NT2/D1 (cell line): ENCODE measurements around the gene TRIM15.
"Not testable (repeated sequence)": the region's sequence is repeated elsewhere in the genome, so short reads cannot be mapped to it uniquely, and the experiment has no call there.

Source experiments
- DNase-seq: peaks from one replicate; pipeline ENCODE4 v3.0.0-alpha.2; 2011; ENCODE audit warnings: low read depth, low spot score
- H3K27me3 ChIP-seq: 2 replicates; pipeline ENCODE4 v1.6.0; 2011; ENCODE audit warnings: mild to moderate bottlenecking; ENCODE audit not compliant: insufficient read length, insufficient read depth
- H3K36me3 ChIP-seq: 2 replicates; pipeline ENCODE4 v1.6.1; 2011; ENCODE audit warnings: mild to moderate bottlenecking, low read length, mixed read lengths; ENCODE audit not compliant: insufficient read depth, insufficient read length
- H3K4me1 ChIP-seq: 2 replicates; pipeline ENCODE4 v1.5.1; 2011; ENCODE audit not compliant: insufficient read depth, insufficient read length
- H3K4me3 ChIP-seq: 2 replicates; pipeline ENCODE4 v1.5.1; 2011; ENCODE audit warnings: low read depth; ENCODE audit not compliant: insufficient read length
- H3K9ac ChIP-seq: 2 replicates; pipeline ENCODE4 v1.6.0; 2011; ENCODE audit warnings: low read depth; ENCODE audit not compliant: insufficient read length
- H3K9me3 ChIP-seq: 2 replicates; pipeline ENCODE4 v1.5.1; 2011; ENCODE audit warnings: mild to moderate bottlenecking, low read length; ENCODE audit not compliant: insufficient read depth
- SUZ12 ChIP-seq: IDR thresholded peaks from 2 replicates; pipeline ENCODE4 v1.6.1; 2011; ENCODE audit not compliant: insufficient read length, insufficient read depth; ENCODE audit errors: extremely low read depth
- YY1 ChIP-seq: IDR thresholded peaks from 2 replicates; pipeline ENCODE4 v1.6.1; 2011; ENCODE audit not compliant: insufficient read length, insufficient read depth
- ZNF274 ChIP-seq: IDR thresholded peaks from 2 replicates; pipeline ENCODE4 v1.6.1; 2011; ENCODE audit warnings: mild to moderate bottlenecking, low read depth, low read length

Gene TRIM15

GRCh38 chr6:30160008-30160784, 3.1 kb upstream of the TRIM15 start:
- TF ChIP-seq SUZ12 (no peak), ZNF274 (no peak), YY1 (no peak)
- no peaks in the 10 kb centered on the region for H3K9me3 ChIP-seq
- no peak for DNase-seq
- H3K36me3 ChIP-seq: no peaks in the 10 kb centered on the region
- no peak overlapping the region for H3K4me3 ChIP-seq
- no peak overlapping the region for H3K9ac ChIP-seq
- H3K27me3 ChIP-seq: no peaks in the 10 kb centered on the region
- H3K4me1 ChIP-seq: peaks cover 5% of the 10 kb centered on the region

GRCh38 chr6:30160785-30161531, 2.4 kb upstream of the TRIM15 start, which contains the start of gene TRIM10:
TRIM10 (minus strand) TSS chr6:30161211; CDS start chr6:30160858, 353 bp downstream.
- Histone ChIP-seq H3K9ac (no peak within 1 kb of the TSS), H3K9me3 (no peaks in the 10 kb centered on the region), H3K4me1 (peaks cover 5% of the 10 kb centered on the region), H3K27me3 (no peaks in the 10 kb centered on the region), H3K4me3 (no peak within 1 kb of the TSS), H3K36me3 (no peaks in the 10 kb centered on the region)
- TF ChIP-seq YY1: no peak
- no peak for TF ChIP-seq SUZ12
- TF ChIP-seq ZNF274: no peak
- DNase-seq: no peak

- TF ChIP-seq SUZ12 (no peak), ZNF274 (no peak), YY1 (no peak)
- DNase-seq: no peak
- H3K27me3 ChIP-seq: no peaks in the 10 kb centered on the region
- peaks cover 5% of the 10 kb centered on the region for H3K4me1 ChIP-seq
- H3K4me3 ChIP-seq: no peak overlapping the region
- no peaks in the 10 kb centered on the region for H3K36me3 ChIP-seq
- no peaks in the 10 kb centered on the region for H3K9me3 ChIP-seq
- H3K9ac ChIP-seq: no peak overlapping the region
Measured at GRCh38 chr6:30162265-30163089, 869 bp upstream of the TRIM15 start.

GRCh38 chr6:30163918-30164654, 740 bp downstream of the TRIM15 start:
- H3K4me1 ChIP-seq: peaks cover 5% of the 10 kb centered on the region
- H3K9me3 ChIP-seq: no peaks in the 10 kb centered on the region
- TF ChIP-seq SUZ12 (no peak), YY1 (no peak), ZNF274 (no peak)
- no peaks in the 10 kb centered on the region for H3K27me3 ChIP-seq
- DNase-seq: no peak
- H3K4me3 ChIP-seq: no peak overlapping the region
- H3K9ac ChIP-seq: no peak overlapping the region
- H3K36me3 ChIP-seq: no peaks in the 10 kb centered on the region

- TF ChIP-seq ZNF274: no peak
- TF ChIP-seq YY1: no peak
- TF ChIP-seq SUZ12: no peak
- Histone ChIP-seq H3K36me3 (no peaks in the 10 kb centered on the region), H3K9ac (no peak overlapping the region), H3K4me3 (no peak overlapping the region), H3K27me3 (no peaks in the 10 kb centered on the region), H3K9me3 (no peaks in the 10 kb centered on the region), H3K4me1 (peaks cover 5% of the 10 kb centered on the region)
- no peak for DNase-seq
Measured at GRCh38 chr6:30164714-30165113, 1.4 kb downstream of the TRIM15 start.

- not testable (repeated sequence) for H3K36me3 ChIP-seq, H3K4me1 ChIP-seq, H3K9ac ChIP-seq, H3K27me3 ChIP-seq, H3K4me3 ChIP-seq, DNase-seq, H3K9me3 ChIP-seq
Measured at GRCh38 chr6:30165238-30165637, 1.9 kb downstream of the TRIM15 start.

GRCh38 chr6:30167101-30167500, 3.8 kb downstream of the TRIM15 start:
- H3K4me1 ChIP-seq: peaks cover 5% of the 10 kb centered on the region
- no peak for TF ChIP-seq ZNF274
- H3K9ac ChIP-seq: no peak overlapping the region
- DNase-seq: no peak
- H3K4me3 ChIP-seq: no peak overlapping the region
- no peaks in the 10 kb centered on the region for H3K27me3 ChIP-seq
- no peaks in the 10 kb centered on the region for H3K9me3 ChIP-seq
- no peaks in the 10 kb centered on the region for H3K36me3 ChIP-seq
